ENCODE measurements around the gene HHIP.

The HHIP gene

GRCh38 chr4:144663834-144664475 is 18.0 kb downstream of the HHIP start:
- H3K4me1 ChIP-seq, result no peaks in the 10 kb centered on the region
- TF ChIP-seq CTCF (IDR thresholded peaks at IDR 0.05; ENCODE audit: low read depth, low read length), result no peak
- no peaks in the 10 kb centered on the region for H3K36me3 ChIP-seq
- no peaks in the 10 kb centered on the region for H3K27me3 ChIP-seq
- H3K4me3 ChIP-seq (ENCODE audit: low read depth, low read length), result no peak overlapping the region
- no peak for DNase-seq
- no peaks in the 10 kb centered on the region for H3K9me3 ChIP-seq

GRCh38 chr4:144666539-144667175 is 20.7 kb downstream of the HHIP start:
- no peak for DNase-seq
- no peaks in the 10 kb centered on the region for H3K27me3 ChIP-seq
- no peaks in the 10 kb centered on the region for H3K4me1 ChIP-seq
- H3K4me3 ChIP-seq (ENCODE audit: low read depth, low read length), result no peak overlapping the region
- no peak for TF ChIP-seq CTCF (IDR thresholded peaks at IDR 0.05; ENCODE audit: low read depth, low read length)
- H3K9me3 ChIP-seq, result no peaks in the 10 kb centered on the region
- no peaks in the 10 kb centered on the region for H3K36me3 ChIP-seq

GRCh38 chr4:144667500-144667899 is 21.5 kb downstream of the HHIP start:
- DNase-seq, result no peak
- H3K4me3 ChIP-seq (ENCODE audit: low read depth, low read length), result no peak overlapping the region
- H3K27me3 ChIP-seq, result no peaks in the 10 kb centered on the region
- no peaks in the 10 kb centered on the region for H3K4me1 ChIP-seq
- H3K9me3 ChIP-seq, result no peaks in the 10 kb centered on the region
- no peak for TF ChIP-seq CTCF (IDR thresholded peaks at IDR 0.05; ENCODE audit: low read depth, low read length)
- no peaks in the 10 kb centered on the region for H3K36me3 ChIP-seq

GRCh38 chr4:144670776-144671175 is 24.8 kb downstream of the HHIP start:
- no peak for DNase-seq
- TF ChIP-seq CTCF (IDR thresholded peaks at IDR 0.05; ENCODE audit: low read depth, low read length), result no peak
- Histone ChIP-seq H3K27me3 (no peaks in the 10 kb centered on the region), H3K4me3 (ENCODE audit: low read depth, low read length) (no peak overlapping the region), H3K9me3 (no peaks in the 10 kb centered on the region), H3K36me3 (no peaks in the 10 kb centered on the region), H3K4me1 (no peaks in the 10 kb centered on the region)

- no peak overlapping the region for H3K4me3 ChIP-seq (ENCODE audit: low read depth, low read length)
- DNase-seq, result no peak
- H3K36me3 ChIP-seq, result no peaks in the 10 kb centered on the region
- no peaks in the 10 kb centered on the region for H3K4me1 ChIP-seq
- H3K27me3 ChIP-seq, result no peaks in the 10 kb centered on the region
- TF ChIP-seq CTCF (IDR thresholded peaks at IDR 0.05; ENCODE audit: low read depth, low read length), result no peak
- no peaks in the 10 kb centered on the region for H3K9me3 ChIP-seq
These were observed 28.8 kb downstream of the HHIP start for GRCh38 chr4:144674711-144675110.

- Histone ChIP-seq H3K4me1 (no peaks in the 10 kb centered on the region), H3K36me3 (no peaks in the 10 kb centered on the region), H3K27me3 (no peaks in the 10 kb centered on the region), H3K4me3 (ENCODE audit: low read depth, low read length) (no peak overlapping the region), H3K9me3 (no peaks in the 10 kb centered on the region)
- no peak for DNase-seq
- TF ChIP-seq CTCF (IDR thresholded peaks at IDR 0.05; ENCODE audit: low read depth, low read length), result no peak
These were observed 35.9 kb downstream of the HHIP start for GRCh38 chr4:144681806-144682205.
